Activated CD8-positive, alpha-beta memory T cell treated with anti-CD3 and anti-CD28 coated beads, Interleukin-2, amount 10 ng/mL, durations not matched to agents 7 days and 5 days (primary cell): ENCODE data around the gene PABPC1L2B. TPM values are rescaled to one million over a fixed set of nuclear protein-coding genes. Genes with fewer than 3 reads are reported as not detected.
"Not testable (repeated sequence)": the region's sequence is repeated elsewhere in the genome, so short reads cannot be mapped to it uniquely, and the experiment has no call there.

Experiments used
- ATAC-seq: fragments of 150-1000 bp; cut with Tn5 transposase; one replicate; pipeline ENCODE4 v1.10.0; 2021; ENCODE audit warnings: moderate library complexity
- CTCF ChIA-PET: fragments of 350-600 bp; sonication (Branson Sonifier 250); formaldehyde crosslinking; loops from one replicate; lab custom pipeline; 2021; ENCODE audit warnings: antibody characterized with exemption; lab: Charles Lee
- DNase-seq: peaks from one replicate; pipeline ENCODE4 v3.0.0-alpha.2; 2020
- H3K27ac Mint-ChIP-seq: one replicate; pipeline ENCODE4 v1.8.0; 2021; ENCODE audit warnings: mild to moderate bottlenecking, mixed read lengths
- H3K27me3 Mint-ChIP-seq: one replicate; pipeline ENCODE4 v1.8.0; 2021; ENCODE audit warnings: mixed read lengths
- H3K36me3 Mint-ChIP-seq: one replicate; pipeline ENCODE4 v1.8.0; 2021; ENCODE audit warnings: mild to moderate bottlenecking, mixed read lengths
- H3K4me1 Mint-ChIP-seq: one replicate; pipeline ENCODE4 v1.8.0; 2021; ENCODE audit warnings: mixed read lengths
- H3K4me3 Mint-ChIP-seq: one replicate; pipeline ENCODE4 v1.8.0; 2021; ENCODE audit warnings: mild to moderate bottlenecking, moderate library complexity, mixed read lengths
- H3K9me3 Mint-ChIP-seq: one replicate; pipeline ENCODE4 v1.8.0; 2022; ENCODE audit warnings: low read depth, mixed read lengths
- total RNA-seq, 2 experiments: library from RNA; stranded (reverse); gene quantifications; one replicate each; pipeline ENCODE4 v1.2.3, GENCODE V29; 2021

Gene PABPC1L2B
- total RNA-seq: not detected

GRCh38 chrX:73002733-73003132 lies at the start of gene PABPC1L2B:
PABPC1L2B (plus strand) TSS chrX:73002939; CDS start chrX:73003643, 704 bp downstream.
- ATAC-seq, H3K4me1 Mint-ChIP-seq, DNase-seq, H3K27me3 Mint-ChIP-seq, H3K36me3 Mint-ChIP-seq, CTCF ChIA-PET, H3K4me3 Mint-ChIP-seq, H3K27ac Mint-ChIP-seq, H3K9me3 Mint-ChIP-seq: not testable (repeated sequence)

- CTCF ChIA-PET, H3K27me3 Mint-ChIP-seq, DNase-seq, H3K36me3 Mint-ChIP-seq, H3K27ac Mint-ChIP-seq, H3K4me3 Mint-ChIP-seq, H3K9me3 Mint-ChIP-seq, ATAC-seq, H3K4me1 Mint-ChIP-seq: not testable (repeated sequence)
These were observed 42.8 kb upstream of the PABPC1L2B start for GRCh38 chrX:72959971-72960370.

DNA sequence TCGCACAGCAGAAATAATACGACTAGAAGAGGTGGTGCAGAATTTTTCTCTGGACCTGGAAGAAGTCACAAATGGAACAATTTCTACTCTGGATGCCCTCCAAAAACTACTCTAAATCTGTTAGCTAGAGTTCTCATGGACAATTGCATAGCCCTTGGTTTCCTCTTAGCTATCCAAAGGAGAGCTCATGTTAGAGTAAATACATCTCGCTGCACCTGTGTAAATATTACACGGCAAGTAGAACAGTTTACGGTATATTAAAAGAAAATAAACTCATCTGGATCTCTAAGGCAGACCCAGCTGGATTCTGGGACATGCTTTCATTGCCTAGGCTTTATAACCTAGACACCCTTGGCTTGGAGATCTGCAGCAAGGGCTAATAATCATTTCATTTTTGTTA lies 30.9 kb upstream of the PABPC1L2B start:
- H3K27me3 Mint-ChIP-seq, H3K4me1 Mint-ChIP-seq, CTCF ChIA-PET, H3K27ac Mint-ChIP-seq, H3K9me3 Mint-ChIP-seq, H3K36me3 Mint-ChIP-seq, DNase-seq, ATAC-seq, H3K4me3 Mint-ChIP-seq: not testable (repeated sequence)

DNA sequence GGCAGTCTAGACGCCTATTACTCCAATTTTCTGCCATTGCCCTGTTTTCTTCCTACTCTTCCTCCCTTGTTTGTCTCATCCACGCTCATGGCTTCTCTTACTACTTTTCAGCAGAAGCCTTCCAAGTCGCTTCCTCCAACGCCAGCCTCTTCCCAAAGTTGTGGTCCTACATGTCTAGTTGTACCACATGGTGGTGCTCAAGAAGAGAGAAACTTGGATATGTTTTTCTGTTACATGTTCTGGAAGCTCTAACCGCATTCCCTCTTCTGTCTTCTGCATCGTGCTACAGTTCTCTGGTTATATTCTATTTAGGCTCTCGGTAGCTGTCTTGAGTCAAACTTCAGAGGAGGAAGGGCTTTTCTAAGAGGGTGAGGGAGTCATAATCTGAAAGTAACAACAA lies 27.9 kb upstream of the PABPC1L2B start:
- CTCF ChIA-PET, ATAC-seq, H3K27ac Mint-ChIP-seq, H3K9me3 Mint-ChIP-seq, H3K4me3 Mint-ChIP-seq, H3K36me3 Mint-ChIP-seq, H3K27me3 Mint-ChIP-seq, DNase-seq, H3K4me1 Mint-ChIP-seq: not testable (repeated sequence)

DNA sequence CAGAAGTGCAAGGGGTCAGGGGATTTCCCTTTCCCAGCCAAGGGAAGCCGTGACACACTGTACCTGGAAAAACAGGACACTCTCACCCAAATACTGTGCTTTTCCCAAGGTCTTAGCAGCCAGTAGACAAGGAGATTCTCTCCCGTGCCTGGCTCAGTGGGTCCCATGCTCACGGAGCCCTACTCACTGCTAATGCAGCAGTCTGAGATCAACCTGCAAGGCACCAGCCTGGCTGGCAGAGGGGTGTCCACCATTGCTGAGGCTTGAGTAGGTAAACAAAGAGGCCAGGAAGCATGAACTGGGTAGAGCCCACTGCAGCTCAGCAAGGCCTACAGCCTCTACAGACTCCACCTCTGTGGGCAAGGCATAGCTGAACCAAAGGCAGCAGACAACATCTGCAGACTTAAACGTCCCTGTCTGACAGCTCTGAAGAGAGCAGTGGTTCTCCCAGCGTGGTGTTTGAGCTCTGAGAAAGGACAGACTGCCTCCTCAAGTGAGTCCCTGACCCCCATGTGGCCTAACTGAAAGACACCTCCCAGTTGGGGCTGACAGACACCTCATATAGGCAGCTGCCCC lies 21.8 kb upstream of the PABPC1L2B start:
- DNase-seq, H3K9me3 Mint-ChIP-seq, CTCF ChIA-PET, H3K36me3 Mint-ChIP-seq, ATAC-seq, H3K4me1 Mint-ChIP-seq, H3K4me3 Mint-ChIP-seq, H3K27me3 Mint-ChIP-seq, H3K27ac Mint-ChIP-seq: not testable (repeated sequence)

DNA sequence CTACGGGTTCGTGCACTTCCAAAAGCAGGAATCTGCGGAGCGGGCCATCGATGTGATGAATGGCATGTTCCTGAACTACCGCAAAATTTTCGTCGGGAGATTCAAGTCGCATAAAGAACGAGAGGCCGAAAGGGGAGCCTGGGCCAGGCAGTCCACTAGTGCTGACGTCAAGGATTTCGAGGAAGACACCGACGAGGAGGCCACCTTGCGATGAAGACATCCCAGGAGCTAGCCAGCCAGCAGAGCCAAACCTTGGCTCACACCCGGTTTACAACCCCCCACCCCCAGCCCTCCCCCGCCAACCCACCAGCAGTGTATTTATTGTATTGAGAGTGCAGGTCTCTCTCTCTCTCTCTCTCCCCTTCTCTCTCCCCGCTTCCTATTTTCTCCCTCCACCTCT lies 1.3 kb downstream of the PABPC1L2B start:
- H3K36me3 Mint-ChIP-seq: not testable (repeated sequence)

GRCh38 chrX:73021361-73022092 lies 18.8 kb downstream of the PABPC1L2B start:
- H3K27me3 Mint-ChIP-seq: no peaks in the 10 kb centered on the region
- H3K4me1 Mint-ChIP-seq: no peaks in the 10 kb centered on the region
- no peaks in the 10 kb centered on the region for H3K36me3 Mint-ChIP-seq
- CTCF ChIA-PET: no interaction called here
- ATAC-seq (no peak), DNase-seq (no peak)
- H3K27ac Mint-ChIP-seq: no peak overlapping the region
- no peak overlapping the region for H3K4me3 Mint-ChIP-seq
- no peaks in the 10 kb centered on the region for H3K9me3 Mint-ChIP-seq

More for the DNA sequence above, 1.3 kb downstream of the PABPC1L2B start:
- ATAC-seq, H3K27me3 Mint-ChIP-seq, H3K9me3 Mint-ChIP-seq, DNase-seq, H3K4me1 Mint-ChIP-seq, H3K4me3 Mint-ChIP-seq, CTCF ChIA-PET, H3K27ac Mint-ChIP-seq: not testable (repeated sequence)

GRCh38 chrX:73022093-73022445 lies 19.3 kb downstream of the PABPC1L2B start:
- H3K27me3 Mint-ChIP-seq, DNase-seq, CTCF ChIA-PET, H3K36me3 Mint-ChIP-seq, H3K4me1 Mint-ChIP-seq, H3K4me3 Mint-ChIP-seq, ATAC-seq, H3K27ac Mint-ChIP-seq, H3K9me3 Mint-ChIP-seq: not testable (repeated sequence)

GRCh38 chrX:73028876-73029275 lies 26.1 kb downstream of the PABPC1L2B start:
- no peaks in the 10 kb centered on the region for H3K36me3 Mint-ChIP-seq
- H3K9me3 Mint-ChIP-seq: no peaks in the 10 kb centered on the region
- no peak for DNase-seq
- CTCF ChIA-PET: no interaction called here
- no peak overlapping the region for H3K27ac Mint-ChIP-seq
- no peak for ATAC-seq
- H3K4me1 Mint-ChIP-seq: no peaks in the 10 kb centered on the region
- H3K4me3 Mint-ChIP-seq: no peak overlapping the region
- H3K27me3 Mint-ChIP-seq: no peaks in the 10 kb centered on the region

Other genes with a start within 250 kb of the PABPC1L2B start
- gene DMRTC1B, start 226.0 kb upstream of the PABPC1L2B start, total RNA-seq: not detected
- gene FAM236B, start 220.3 kb upstream of the PABPC1L2B start, total RNA-seq: not detected
- not detected for gene FAM236D, start 194.7 kb upstream of the PABPC1L2B start, total RNA-seq
- gene FAM236C, start 90.3 kb upstream of the PABPC1L2B start, total RNA-seq: not detected
- not detected for gene FAM236A, start 64.7 kb upstream of the PABPC1L2B start, total RNA-seq
- not detected for gene DMRTC1, start 59.1 kb upstream of the PABPC1L2B start, total RNA-seq
- not detected for gene PABPC1L2A, start 76.6 kb downstream of the PABPC1L2B start, total RNA-seq
- 1 to 10 TPM; 1.6 to 1.8 TPM for gene NAP1L2, start 211.9 kb downstream of the PABPC1L2B start, total RNA-seq